Fibroblast of lung (primary cell): ENCODE results near the gene POLG2. TPM values are rescaled to one million over a fixed set of nuclear protein-coding genes. Genes with fewer than 3 reads are reported as not detected.
"Not testable (repeated sequence)": the region's sequence is repeated elsewhere in the genome, so short reads cannot be mapped to it uniquely, and the experiment has no call there.

Experiments used
- DNase-seq, 2 donors: peaks; one replicate each; pipeline versions ENCODE4 v3.0.0 to v3.0.0-alpha.2; 2010; ENCODE audit warnings: low read depth in 2 of 2
- H2AFZ ChIP-seq: 2 replicates; pipeline ENCODE4 v1.5.1; 2012; ENCODE audit warnings: low read length, control low read depth, inconsistent platforms
- H3K27ac ChIP-seq: 2 replicates; pipeline ENCODE4 v1.5.1; 2011; ENCODE audit warnings: low read length, control low read depth; ENCODE audit not compliant: insufficient read depth
- H3K27me3 ChIP-seq: 2 replicates; pipeline ENCODE4 v1.5.1; 2011; ENCODE audit warnings: mild to moderate bottlenecking, low read length; ENCODE audit not compliant: control insufficient read depth, insufficient read depth
- H3K36me3 ChIP-seq: 2 replicates; pipeline ENCODE4 v1.5.1; 2011; ENCODE audit warnings: low read length; ENCODE audit not compliant: control insufficient read depth, insufficient read depth
- H3K4me1 ChIP-seq: 2 replicates; pipeline ENCODE4 v1.5.1; 2011; ENCODE audit warnings: low read length; ENCODE audit not compliant: control insufficient read depth, insufficient read depth; ENCODE audit errors: extremely low read depth
- H3K4me2 ChIP-seq: 2 replicates; pipeline ENCODE4 v1.5.1; 2011; ENCODE audit warnings: low read length, control low read depth; ENCODE audit not compliant: insufficient read depth; ENCODE audit errors: extremely low read depth
- H3K4me3 ChIP-seq, 4 experiments: fragments of 200-600 bp in 1 of 4; sonication (generic) in 1 of 4; replicated peaks in 1 of 4; 2 replicates each; pipeline ENCODE4 v1.5.1; 2011 to 2016; ENCODE audit warnings: low read length in 4 of 4, low read depth in 3 of 4, mild to moderate bottlenecking in 3 of 4, control low read depth in 2 of 4, inconsistent platforms in 1 of 4, mixed read lengths in 1 of 4; ENCODE audit not compliant: insufficient read depth in 1 of 4; ENCODE audit errors: control extremely low read depth in 1 of 4
- H3K79me2 ChIP-seq: 2 replicates; pipeline ENCODE4 v1.5.1; 2012; ENCODE audit warnings: mild to moderate bottlenecking, low read length, inconsistent platforms; ENCODE audit not compliant: control insufficient read depth, insufficient read depth
- H3K9ac ChIP-seq: 2 replicates; pipeline ENCODE4 v1.5.1; 2011; ENCODE audit warnings: mild to moderate bottlenecking, low read length, control low read depth; ENCODE audit not compliant: insufficient read depth
- H3K9me3 ChIP-seq: 2 replicates; pipeline ENCODE4 v1.5.1; 2012; ENCODE audit warnings: low read depth, low read length; ENCODE audit not compliant: control insufficient read depth, insufficient read depth
- H4K20me1 ChIP-seq: 2 replicates; pipeline ENCODE4 v1.5.1; 2011; ENCODE audit warnings: low read length; ENCODE audit not compliant: control insufficient read depth, insufficient read depth; ENCODE audit errors: extremely low read depth
- CTCF ChIP-seq, 2 donors: IDR thresholded peaks in 1 of 2; conservative IDR thresholded peaks in 1 of 2; 1 replicate in 1 of 2; 2 replicates in 1 of 2; pipeline ENCODE4 v1.5.1; 2011 to 2012; ENCODE audit warnings: low read length in 2 of 2, control low read depth in 1 of 2, inconsistent platforms in 1 of 2, low read depth in 1 of 2, mild to moderate bottlenecking in 1 of 2
- EZH2 ChIP-seq: IDR thresholded peaks from 2 replicates; pipeline ENCODE4 v1.5.1; 2012; ENCODE audit warnings: low read length, control low read depth, mild to moderate bottlenecking; ENCODE audit errors: missing control alignments
- polyA plus RNA-seq, 2 donors: library from polyadenylated mRNA; depleted of rRNA in 1 of 2; stranded (reverse) in 1 of 2; unstranded in 1 of 2; fragments of >200 nt; gene quantifications; 2 replicates each; pipeline ENCODE4 v1.2.1, GENCODE V29; 2011 to 2012; ENCODE audit warnings: missing spikeins in 1 of 2
- total RNA-seq: library from RNA; depleted of rRNA; stranded (reverse); fragments of >200 nt; gene quantifications from 2 replicates; pipeline ENCODE4 v1.2.1, GENCODE V29; 2014

Gene POLG2
- total and polyA plus RNA-seq, 2 donors (not counting 1 experiment from before 2014, with no cell fraction given): 6.9 to 21.3 TPM

GRCh38 chr17:64441772-64442540 is 54.9 kb downstream of the POLG2 start:
- Histone ChIP-seq H3K4me1 (peaks cover 7% of the 10 kb centered on the region), H3K9ac (no peak overlapping the region), H3K36me3 (no peaks in the 10 kb centered on the region), H3K4me2 (peak overlapping the region; percentile 54), H3K79me2 (no peaks in the 10 kb centered on the region), H3K9me3 (no peaks in the 10 kb centered on the region), H3K27me3 (no peaks in the 10 kb centered on the region), H3K4me3 (no peak overlapping the region), H3K27ac (peak overlapping the region; percentile 34), H4K20me1 (no peaks in the 10 kb centered on the region), H2AFZ (peak overlapping the region; percentile 73)
- DNase-seq: peak; percentile 40 to 52
- TF ChIP-seq CTCF (conservative IDR thresholded peaks at IDR 0.05 in 1 of 2, IDR thresholded peaks at IDR 0.05 in 1 of 2; ENCODE audit: low read depth in 1 of 2, low read length in 2 of 2): no peak
- no peak for TF ChIP-seq EZH2

GRCh38 chr17:64439956-64440355 is 56.9 kb downstream of the POLG2 start:
- Histone ChIP-seq H4K20me1 (no peaks in the 10 kb centered on the region), H3K27me3 (no peaks in the 10 kb centered on the region), H3K9me3 (no peaks in the 10 kb centered on the region), H3K27ac (no peak overlapping the region), H3K4me1 (peaks cover 7% of the 10 kb centered on the region), H3K9ac (no peak overlapping the region), H3K36me3 (no peaks in the 10 kb centered on the region), H3K79me2 (no peaks in the 10 kb centered on the region), H2AFZ (no peak overlapping the region), H3K4me2 (no peak overlapping the region), H3K4me3 (no peak overlapping the region)
- no peak for DNase-seq
- TF ChIP-seq EZH2 (no peak), CTCF (conservative IDR thresholded peaks at IDR 0.05 in 1 of 2, IDR thresholded peaks at IDR 0.05 in 1 of 2; ENCODE audit: low read depth in 1 of 2, low read length in 2 of 2) (no peak)

- not testable (repeated sequence) for H3K4me2 ChIP-seq, H3K79me2 ChIP-seq, H3K27me3 ChIP-seq, H3K9me3 ChIP-seq, H4K20me1 ChIP-seq, H3K4me3 ChIP-seq, H3K27ac ChIP-seq, H3K9ac ChIP-seq, H3K36me3 ChIP-seq, H3K4me1 ChIP-seq, DNase-seq, H2AFZ ChIP-seq
These were observed 57.3 kb downstream of the POLG2 start for GRCh38 chr17:64439521-64439920.
